ENCODE measurements around the gene STARD10. TPM values are rescaled to one million over a fixed set of nuclear protein-coding genes. Genes with fewer than 3 reads are reported as not detected.

Gene STARD10
- total and polyA plus RNA-seq, 2 donors (not counting 3 experiments of a cell fraction or from before 2014, with no cell fraction given): 16.1 to 22.5 TPM

DNA sequence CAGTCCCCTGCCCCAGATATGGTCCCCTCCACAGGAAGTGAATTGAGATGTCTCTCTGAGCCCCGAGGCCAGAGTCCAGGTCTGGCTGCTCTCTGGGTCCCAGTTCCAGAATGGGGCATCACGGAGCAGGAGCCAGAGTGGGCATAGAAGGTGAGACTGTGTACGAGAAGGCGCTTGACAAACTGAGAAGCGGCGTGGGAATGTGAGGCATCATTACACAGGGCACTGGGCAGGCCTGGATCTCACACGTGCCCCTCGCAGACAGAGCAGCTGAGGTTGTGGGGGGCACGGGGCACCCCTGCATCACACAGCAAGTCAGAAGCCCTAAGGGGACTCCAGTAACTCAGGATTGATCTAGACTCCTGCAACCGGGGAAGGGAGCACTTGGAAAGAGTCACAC is 9.2 kb downstream of the STARD10 start:
- DNase-seq (ENCODE audit: low read depth, low spot score): no peak

More for the DNA sequence above, 9.2 kb downstream of the STARD10 start:
- Histone ChIP-seq H3K36me3 (ENCODE audit: control insufficient read depth in 2 of 2, extremely low read depth in 1 of 2, insufficient read depth in 2 of 2, low read length in 2 of 2) (no peaks in the 10 kb centered on the region), H4K20me1 (replicated peaks; ENCODE audit: control insufficient read depth, extremely low read depth, insufficient read depth, low read length) (no peaks in the 10 kb centered on the region), H3K4me2 (ENCODE audit: insufficient read depth, low read length) (no peak overlapping the region), H3K27me3 (ENCODE audit: control insufficient read depth in 2 of 2, insufficient read depth in 2 of 2, low read length in 2 of 2) (no peaks in the 10 kb centered on the region), H3K9me3 (replicated peaks; ENCODE audit: control insufficient read depth, insufficient read depth, low read length) (no peaks in the 10 kb centered on the region), H3K79me2 (ENCODE audit: control insufficient read depth, insufficient read depth, low read length) (no peaks in the 10 kb centered on the region), H3K9ac (replicated peaks; ENCODE audit: extremely low read depth, insufficient read depth, low read length) (no peak overlapping the region), H3K4me1 (ENCODE audit: control insufficient read depth, extremely low read depth, insufficient read depth, low read length) (no peaks in the 10 kb centered on the region), H3K9me1 (replicated peaks; ENCODE audit: control insufficient read depth, extremely low read depth, insufficient read depth, low read length) (no peaks in the 10 kb centered on the region), H3K27ac (ENCODE audit: insufficient read depth, low read depth, low read length) (no peak overlapping the region), H3K4me3 (replicated peaks in 1 of 3; ENCODE audit: insufficient read depth in 1 of 3, low read depth in 1 of 3, low read length in 3 of 3) (no peak overlapping the region), H2AFZ (ENCODE audit: low read depth, low read length) (no peak overlapping the region)
- BruUV-seq (replicated peaks): no TSS peak
- TF ChIP-seq GATA2 (IDR thresholded peaks at IDR 0.05; ENCODE audit: insufficient read depth, insufficient read length, low read depth, low read length) (no peak), EZH2 (IDR thresholded peaks at IDR 0.05; ENCODE audit: borderline replicate concordance, low read depth, low read length, severe bottlenecking) (no peak), MYC (IDR thresholded peaks at IDR 0.05; ENCODE audit: low read depth, low read length) (no peak), JUN (IDR thresholded peaks at IDR 0.05; ENCODE audit: borderline replicate concordance, insufficient read depth, insufficient read length, low read depth) (no peak), POLR2A (IDR thresholded peaks at IDR 0.05; ENCODE audit: low read depth, low read length) (no peak), FOS (IDR thresholded peaks at IDR 0.05; ENCODE audit: borderline replicate concordance, insufficient read depth, low read length) (no peak), POLR2AphosphoS5 (IDR thresholded peaks at IDR 0.05; ENCODE audit: insufficient read depth, low read depth, low read length) (no peak)
- TF ChIP-seq, protein P1, sequence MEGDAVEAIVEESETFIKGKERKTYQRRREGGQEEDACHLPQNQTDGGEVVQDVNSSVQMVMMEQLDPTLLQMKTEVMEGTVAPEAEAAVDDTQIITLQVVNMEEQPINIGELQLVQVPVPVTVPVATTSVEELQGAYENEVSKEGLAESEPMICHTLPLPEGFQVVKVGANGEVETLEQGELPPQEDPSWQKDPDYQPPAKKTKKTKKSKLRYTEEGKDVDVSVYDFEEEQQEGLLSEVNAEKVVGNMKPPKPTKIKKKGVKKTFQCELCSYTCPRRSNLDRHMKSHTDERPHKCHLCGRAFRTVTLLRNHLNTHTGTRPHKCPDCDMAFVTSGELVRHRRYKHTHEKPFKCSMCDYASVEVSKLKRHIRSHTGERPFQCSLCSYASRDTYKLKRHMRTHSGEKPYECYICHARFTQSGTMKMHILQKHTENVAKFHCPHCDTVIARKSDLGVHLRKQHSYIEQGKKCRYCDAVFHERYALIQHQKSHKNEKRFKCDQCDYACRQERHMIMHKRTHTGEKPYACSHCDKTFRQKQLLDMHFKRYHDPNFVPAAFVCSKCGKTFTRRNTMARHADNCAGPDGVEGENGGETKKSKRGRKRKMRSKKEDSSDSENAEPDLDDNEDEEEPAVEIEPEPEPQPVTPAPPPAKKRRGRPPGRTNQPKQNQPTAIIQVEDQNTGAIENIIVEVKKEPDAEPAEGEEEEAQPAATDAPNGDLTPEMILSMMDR (IDR thresholded peaks at IDR 0.05; ENCODE audit: extremely low read depth in 1 of 2, insufficient read depth in 1 of 2, low read depth in 1 of 2, low read length in 2 of 2): no peak
- TF ChIP-seq, protein P2, sequence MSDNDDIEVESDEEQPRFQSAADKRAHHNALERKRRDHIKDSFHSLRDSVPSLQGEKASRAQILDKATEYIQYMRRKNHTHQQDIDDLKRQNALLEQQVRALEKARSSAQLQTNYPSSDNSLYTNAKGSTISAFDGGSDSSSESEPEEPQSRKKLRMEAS (IDR thresholded peaks at IDR 0.05; ENCODE audit: insufficient read depth, insufficient read length): no peak
- FAIRE-seq: no peak
- POLR2A ChIA-PET: no interaction called here
- CTCF ChIA-PET: no interaction called here
- dilution Hi-C loops (cut with MboI; ENCODE audit: extremely low pct_ligation_motif_present, low sequenced_read_pairs): no loop called here
- intact Hi-C loops (cut with micrococcal nuclease): no loop called here
